GM18505 (cell line): Measurements from ENCODE around the gene ZBTB25.

Experiments
- ATAC-seq: cut with Tn5 transposase; IDR thresholded peaks from one replicate; pipeline ENCODE4 v1.9.1; 2021; ENCODE audit not compliant: unreplicated experiment
- POLR2A ChIP-seq: IDR thresholded peaks from 4 replicates; pipeline ENCODE4 v1.6.1; 2011; ENCODE audit warnings: borderline replicate concordance; ENCODE audit not compliant: insufficient read depth, insufficient read length; ENCODE audit errors: extremely low read depth

ZBTB25 gene

DNA sequence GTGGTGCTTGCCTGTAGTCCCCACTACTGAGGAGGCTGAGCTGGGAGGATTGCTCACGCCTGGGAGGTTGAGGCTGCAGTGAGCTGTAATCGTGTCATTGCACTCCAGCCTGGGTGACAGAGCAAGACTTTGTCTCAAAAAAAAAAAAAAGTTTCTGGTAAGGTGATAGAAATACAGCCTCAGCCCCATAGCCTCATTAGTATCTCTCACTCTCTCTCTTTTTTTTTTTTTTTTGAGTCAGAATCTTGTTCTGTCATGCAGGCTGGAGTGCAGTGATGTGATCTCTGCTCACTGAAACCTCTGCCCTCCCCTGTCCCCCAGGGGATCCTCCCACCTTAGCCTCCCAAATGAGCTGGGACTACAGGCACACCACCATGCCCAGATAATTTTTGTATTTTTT is 96.3 kb downstream of the ZBTB25 start:
- ATAC-seq, result no peak
- TF ChIP-seq POLR2A, result no peak

DNA sequence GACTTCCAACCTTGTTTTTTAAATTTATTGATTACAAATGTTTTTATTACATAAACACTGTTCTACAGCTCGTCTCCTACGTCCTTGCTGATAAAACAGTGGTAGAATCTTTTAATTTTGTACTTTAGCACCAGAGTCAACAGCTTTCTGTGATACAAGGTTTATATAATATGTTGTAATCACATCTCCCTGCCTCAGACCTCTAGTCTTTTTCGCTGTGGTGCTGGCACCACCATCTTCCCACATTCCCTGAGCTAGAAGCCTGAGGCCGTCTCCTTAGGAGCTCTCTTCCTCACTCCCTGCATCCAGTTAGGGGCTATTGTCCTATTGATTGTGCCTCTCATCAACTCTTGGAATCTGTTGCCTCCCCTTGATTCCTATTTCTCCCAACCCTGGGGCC is 98.3 kb downstream of the ZBTB25 start:
- ATAC-seq, result no peak
- TF ChIP-seq POLR2A, result no peak

DNA sequence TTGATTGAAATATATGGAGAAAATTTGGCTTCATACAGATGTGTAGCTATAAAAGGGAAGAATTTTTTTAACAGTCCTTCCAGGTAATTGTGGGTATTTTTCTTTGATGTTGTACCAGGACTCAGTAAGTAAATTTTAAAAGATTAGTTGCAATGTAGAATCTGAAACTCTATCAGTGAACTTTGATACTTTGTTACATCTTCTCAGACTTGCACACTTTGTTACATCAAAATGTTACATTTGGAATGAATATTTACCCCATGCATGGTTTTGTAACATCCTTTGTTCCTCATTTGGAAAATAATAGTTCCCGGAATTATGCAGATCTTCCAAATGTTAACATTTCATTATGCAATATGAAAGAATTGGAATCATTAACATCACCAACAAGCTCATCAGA is 101.7 kb downstream of the ZBTB25 start:
- ATAC-seq, result no peak
- TF ChIP-seq POLR2A, result no peak

DNA sequence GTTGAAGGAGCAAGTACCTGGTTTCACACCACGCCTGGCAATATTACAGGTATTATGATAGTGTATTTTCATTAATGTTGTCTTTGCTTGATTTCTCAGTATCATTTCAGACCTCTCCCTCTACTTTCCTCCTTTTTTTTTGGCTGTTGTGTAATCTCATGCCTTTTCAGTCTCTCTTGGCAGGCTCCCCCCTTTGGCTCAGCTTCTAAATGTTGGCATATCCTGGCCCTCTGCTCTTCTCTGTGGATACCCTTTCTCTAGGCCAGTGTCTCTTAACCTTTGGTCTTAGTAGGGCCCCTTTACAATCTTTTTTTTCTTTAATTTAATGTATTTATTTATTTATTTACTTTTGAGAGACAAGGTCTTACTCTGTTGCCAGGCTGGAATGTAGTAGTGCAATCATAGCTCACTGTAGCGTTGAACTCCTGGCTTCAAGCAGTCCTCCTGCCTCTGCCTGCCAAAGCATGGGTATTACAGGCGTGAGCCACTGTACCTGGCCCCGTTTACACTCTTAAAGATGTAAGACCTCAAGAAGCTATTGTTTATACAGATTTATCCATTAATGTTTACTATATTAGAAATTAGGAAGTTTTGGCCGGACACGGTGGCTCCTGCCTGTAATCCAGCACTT is 102.7 kb downstream of the ZBTB25 start:
- TF ChIP-seq POLR2A, result no peak
- no peak for ATAC-seq
